T-cell (primary cell): ENCODE data around the gene PSMC3IP. TPM values are rescaled to one million over a fixed set of nuclear protein-coding genes. Genes with fewer than 3 reads are reported as not detected.

Experiments used
- ATAC-seq, 4 experiments: fragments of 200-7000 bp in 3 of 4; fragments of 150-1000 bp in 1 of 4; cut with Tn5 transposase; replicated peaks in 1 of 4; 1 replicate in 3 of 4; 2 replicates in 1 of 4; pipeline ENCODE4 v1.10.0; 2021; ENCODE audit warnings: moderate library complexity in 3 of 4, mild to moderate bottlenecking in 2 of 4, moderate number of reproducible peaks in 1 of 4
- CTCF ChIA-PET, 2 donors: fragments of 300-600 bp; sonication (Branson Sonifier 250); formaldehyde crosslinking; loops; one replicate each; lab custom pipeline; 2022; ENCODE audit warnings: antibody characterized with exemption in 2 of 2; lab: Charles Lee
- POLR2A ChIA-PET, 2 donors: fragments of 300-600 bp; sonication (Branson Sonifier 250); formaldehyde crosslinking; loops; one replicate each; lab custom pipeline; 2022; ENCODE audit warnings: antibody characterized with exemption in 2 of 2; lab: Charles Lee
- DNase-seq, 35 experiments: peaks; one replicate each; pipeline versions ENCODE4 v3.0.0 to v3.0.0-alpha.2; 2013 to 2023
- H3K27ac ChIP-seq: one replicate; pipeline ENCODE4 v1.5.1; 2013; ENCODE audit warnings: low read length
- H3K27me3 ChIP-seq, 2 experiments: replicated peaks in 1 of 2; 1 replicate in 1 of 2; 2 replicates in 1 of 2; pipeline versions ENCODE4 v1.6.1 to v1.7.0; 2013; ENCODE audit warnings: low read length in 1 of 2, mixed read lengths in 1 of 2; ENCODE audit not compliant: control insufficient read depth in 2 of 2, insufficient read depth in 2 of 2; ENCODE audit errors: extremely low read depth in 1 of 2
- H3K36me3 ChIP-seq, 2 donors: 1 replicate in 1 of 2; 2 replicates in 1 of 2; pipeline versions ENCODE4 v1.6.1 to v1.7.0; 2013; ENCODE audit warnings: low read length in 1 of 2; ENCODE audit not compliant: control insufficient read depth in 2 of 2, insufficient read depth in 1 of 2; ENCODE audit errors: extremely low read depth in 1 of 2
- H3K4me1 ChIP-seq, 2 experiments: 1 replicate in 1 of 2; 2 replicates in 1 of 2; pipeline versions ENCODE4 v1.6.1 to v1.7.0; 2013; ENCODE audit warnings: low read length in 2 of 2, mixed read lengths in 1 of 2; ENCODE audit not compliant: insufficient read depth in 2 of 2, control insufficient read depth in 1 of 2; ENCODE audit errors: extremely low read depth in 1 of 2
- H3K4me3 ChIP-seq, 2 donors: 1 replicate in 1 of 2; 2 replicates in 1 of 2; pipeline versions ENCODE4 v1.5.1 to v1.7.0; 2013; ENCODE audit warnings: mild to moderate bottlenecking in 2 of 2, low read length in 1 of 2, moderate library complexity in 1 of 2; ENCODE audit not compliant: control insufficient read depth in 1 of 2; ENCODE audit errors: extremely low read depth in 1 of 2
- H3K9me3 ChIP-seq: 2 replicates; pipeline ENCODE4 v1.7.0; 2013
- H3K27ac Mint-ChIP-seq, 2 donors: one replicate each; pipeline ENCODE4 v1.8.0; 2020 to 2021; ENCODE audit warnings: mild to moderate bottlenecking in 2 of 2, mixed read lengths in 2 of 2
- H3K27me3 Mint-ChIP-seq, 2 donors: one replicate each; pipeline ENCODE4 v1.8.0; 2021 to 2022; ENCODE audit warnings: mixed read lengths in 2 of 2
- H3K36me3 Mint-ChIP-seq: one replicate; pipeline ENCODE4 v1.8.0; 2021; ENCODE audit warnings: mixed read lengths
- H3K4me1 Mint-ChIP-seq, 3 donors: one replicate each; pipeline ENCODE4 v1.8.0; 2020 to 2022; ENCODE audit warnings: mixed read lengths in 3 of 3, mild to moderate bottlenecking in 1 of 3
- H3K4me3 Mint-ChIP-seq, 3 donors: one replicate each; pipeline ENCODE4 v1.8.0; 2020 to 2022; ENCODE audit warnings: mild to moderate bottlenecking in 3 of 3, mixed read lengths in 3 of 3, moderate library complexity in 3 of 3
- H3K9me3 Mint-ChIP-seq, 3 donors: one replicate each; pipeline ENCODE4 v1.8.0; 2020 to 2022; ENCODE audit warnings: mixed read lengths in 3 of 3
- WGBS: methylation state at CpG from one replicate; pipeline ENCODE4 v1.1.5; 2013; ENCODE audit warnings: missing lambda C conversion rate; ENCODE audit not compliant: insufficient coverage; 5-methylcytosine and 5-hydroxymethylcytosine counted together
- total RNA-seq, 35 experiments: library from RNA in 6 of 35; stranded (reverse) in 6 of 35; fragments of 120-200 nt in 1 of 35; gene quantifications; one replicate each; pipeline versions ENCODE4 v1.2.1 to v1.2.4 and lab custom pipeline; 2013 to 2026

PSMC3IP gene
- total RNA-seq, 5 donors from 2014 or later (not counting 1 experiment from before 2014, with no cell fraction given): 2.2 to 4.3 (median 3.2) TPM

- Histone ChIP-seq H3K27me3 (no peaks in the 10 kb centered on the region), H3K4me3 (peak overlapping the region; percentile 76 to 95), H3K9me3 (no peaks in the 10 kb centered on the region), H3K27ac (peak overlapping the region; percentile 40), H3K36me3 (peaks cover 15 to 48% of the 10 kb centered on the region in 2 donors), H3K4me1 (peaks cover 5 to 20% of the 10 kb centered on the region in 2 experiments)
- Mint-ChIP-seq H3K4me1 (peaks cover 30 to 38% (median 36%) of the 10 kb centered on the region in 3 donors), H3K27me3 (no peaks in the 10 kb centered on the region), H3K36me3 (peaks cover 19% of the 10 kb centered on the region), H3K27ac (peak overlapping the region; percentile 96 to 98), H3K9me3 (no peaks in the 10 kb centered on the region), H3K4me3 (peak overlapping the region; percentile 88 to 99 (median 98))
- DNase-seq (peak in 33 of 35 experiments; percentile 30 to 80 (median 59)), ATAC-seq (peak; percentile 24 to 56 (median 46))
- whole genome bisulfite sequencing: 0% methylated on average over 10 of the region's 20 CpGs
- CTCF ChIA-PET: interaction anchor here (0.5 to 3.6 kb wide), 29 partner anchors 8 to 890 kb away, joined by 3 to 22 read pairs (median 4); partner anchors contain the start of genes BECN1 (in 1 of the 2), CCR10 (in 1 of the 2), CNTD1 (in 1 of the 2) and COA3 (in 1 of the 2)
- POLR2A ChIA-PET: interaction anchor here (0.6 to 0.7 kb wide), 3 partner anchors 31 to 744 kb away, joined by 3 to 4 read pairs (median 3); partner anchors contain the start of genes RETREG3 (in 1 of the 2) and TUBG1 (in 1 of the 2)
Measured at GRCh38 chr17:42578282-42578869, 847 bp upstream of the PSMC3IP start.

DNA sequence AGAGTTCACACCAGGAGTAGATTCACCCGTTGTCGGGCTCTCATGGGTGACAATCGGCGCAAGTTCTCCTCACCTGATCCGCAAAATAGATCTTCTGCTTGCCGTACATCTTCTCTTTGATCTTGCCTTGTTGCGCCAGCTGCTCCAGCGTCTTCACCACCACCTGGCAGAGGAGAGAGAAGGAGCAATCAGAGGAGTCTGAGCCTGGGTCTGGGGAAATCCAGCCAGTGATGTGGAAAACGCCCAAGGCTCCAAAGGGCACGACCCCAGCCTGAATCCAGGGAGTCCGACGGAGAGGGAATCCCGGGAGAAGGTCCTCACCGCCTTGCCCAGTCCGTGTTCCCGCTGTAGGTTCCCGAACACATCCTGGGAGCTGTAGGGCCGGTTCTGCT, 393 bp downstream of the PSMC3IP start:
- Histone ChIP-seq H3K4me1 (peaks cover 5 to 20% of the 10 kb centered on the region in 2 experiments), H3K36me3 (peaks cover 14 to 48% of the 10 kb centered on the region in 2 donors), H3K27me3 (no peaks in the 10 kb centered on the region), H3K27ac (peak overlapping the region; percentile 21), H3K4me3 (peak overlapping the region; percentile 76 to 95), H3K9me3 (no peaks in the 10 kb centered on the region)
- Mint-ChIP-seq H3K9me3 (no peaks in the 10 kb centered on the region), H3K4me1 (peaks cover 32 to 38% (median 36%) of the 10 kb centered on the region in 3 donors), H3K4me3 (peak overlapping the region; percentile 88 to 99 (median 98)), H3K27ac (peak overlapping the region in 1 of 2 donors; percentile 98), H3K36me3 (peaks cover 15% of the 10 kb centered on the region), H3K27me3 (no peaks in the 10 kb centered on the region)
- peak in 3 of 4 experiments; percentile 2 to 3 (median 2) for ATAC-seq
- no peak for DNase-seq
- ChIA-PET POLR2A (no interaction called here), CTCF (interaction anchor here in 1 of 2 donors (1.1 to 3.6 kb wide), 8 partner anchors 9 to 189 kb away, joined by 3 to 22 read pairs (median 6); partner anchors contain the start of genes MLX, RETREG3, STAT3 and TUBG1)
- 7% methylated on average over 9 of the region's 18 CpGs for WGBS

DNA sequence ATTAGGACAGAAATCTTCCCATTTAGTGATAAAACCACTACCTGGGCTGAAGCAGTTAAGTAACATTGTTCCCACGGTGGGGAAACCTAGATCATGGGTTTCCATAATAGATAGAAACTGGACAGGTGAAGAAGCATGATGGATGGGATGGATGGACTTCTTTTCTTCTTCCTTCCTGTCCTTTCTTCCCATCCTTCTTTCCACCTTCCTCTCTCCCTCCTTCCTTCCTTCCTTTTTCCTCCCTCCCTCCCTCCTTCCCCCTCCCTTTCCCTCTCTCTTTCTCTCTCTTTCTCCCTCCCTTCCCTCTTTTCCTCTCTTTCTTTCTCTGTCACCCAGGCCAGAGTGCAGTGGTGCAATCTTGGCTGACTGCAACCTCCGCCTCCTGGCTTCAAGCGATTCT, 3.1 kb downstream of the PSMC3IP start:
- Histone ChIP-seq H3K4me1 (peaks cover 5 to 20% of the 10 kb centered on the region in 2 experiments), H3K36me3 (peaks cover 20 to 54% of the 10 kb centered on the region in 2 donors), H3K4me3 (no peak overlapping the region), H3K27ac (no peak overlapping the region), H3K9me3 (no peaks in the 10 kb centered on the region), H3K27me3 (no peaks in the 10 kb centered on the region)
- no CpG with 5 or more reads among the region's 3 CpGs for WGBS
- H3K4me1 Mint-ChIP-seq: peaks cover 35 to 40% (median 40%) of the 10 kb centered on the region in 3 donors
- ChIA-PET POLR2A (no interaction called here), CTCF (no interaction called here)
- no peak overlapping the region for H3K4me3 Mint-ChIP-seq
- ATAC-seq (no peak), DNase-seq (no peak)
- H3K27ac Mint-ChIP-seq: no peak overlapping the region
- peaks cover 29% of the 10 kb centered on the region for H3K36me3 Mint-ChIP-seq
- H3K9me3 Mint-ChIP-seq: no peaks in the 10 kb centered on the region
- H3K27me3 Mint-ChIP-seq: no peaks in the 10 kb centered on the region

GRCh38 chr17:42573095-42573494, 4.4 kb downstream of the PSMC3IP start:
- POLR2A ChIA-PET: no interaction called here
- peak overlapping the region in 1 of 2 donors; percentile 63 for H3K27ac Mint-ChIP-seq
- no peaks in the 10 kb centered on the region for H3K27me3 Mint-ChIP-seq
- H3K9me3 Mint-ChIP-seq: no peaks in the 10 kb centered on the region
- no peak overlapping the region for H3K27ac ChIP-seq
- peaks cover 25 to 62% of the 10 kb centered on the region in 2 donors for H3K36me3 ChIP-seq
- DNase-seq (no peak), ATAC-seq (no peak)
- H3K4me3 ChIP-seq: no peak overlapping the region
- H3K4me1 ChIP-seq: peaks cover 8 to 24% of the 10 kb centered on the region in 2 experiments
- no peaks in the 10 kb centered on the region for H3K27me3 ChIP-seq
- H3K4me1 Mint-ChIP-seq: peaks cover 32 to 41% (median 32%) of the 10 kb centered on the region in 3 donors
- no peak overlapping the region for H3K4me3 Mint-ChIP-seq
- CTCF ChIA-PET: no interaction called here
- peaks cover 32% of the 10 kb centered on the region for H3K36me3 Mint-ChIP-seq
- WGBS: 89% methylated on average over 3 of the region's 4 CpGs
- H3K9me3 ChIP-seq: no peaks in the 10 kb centered on the region

DNA sequence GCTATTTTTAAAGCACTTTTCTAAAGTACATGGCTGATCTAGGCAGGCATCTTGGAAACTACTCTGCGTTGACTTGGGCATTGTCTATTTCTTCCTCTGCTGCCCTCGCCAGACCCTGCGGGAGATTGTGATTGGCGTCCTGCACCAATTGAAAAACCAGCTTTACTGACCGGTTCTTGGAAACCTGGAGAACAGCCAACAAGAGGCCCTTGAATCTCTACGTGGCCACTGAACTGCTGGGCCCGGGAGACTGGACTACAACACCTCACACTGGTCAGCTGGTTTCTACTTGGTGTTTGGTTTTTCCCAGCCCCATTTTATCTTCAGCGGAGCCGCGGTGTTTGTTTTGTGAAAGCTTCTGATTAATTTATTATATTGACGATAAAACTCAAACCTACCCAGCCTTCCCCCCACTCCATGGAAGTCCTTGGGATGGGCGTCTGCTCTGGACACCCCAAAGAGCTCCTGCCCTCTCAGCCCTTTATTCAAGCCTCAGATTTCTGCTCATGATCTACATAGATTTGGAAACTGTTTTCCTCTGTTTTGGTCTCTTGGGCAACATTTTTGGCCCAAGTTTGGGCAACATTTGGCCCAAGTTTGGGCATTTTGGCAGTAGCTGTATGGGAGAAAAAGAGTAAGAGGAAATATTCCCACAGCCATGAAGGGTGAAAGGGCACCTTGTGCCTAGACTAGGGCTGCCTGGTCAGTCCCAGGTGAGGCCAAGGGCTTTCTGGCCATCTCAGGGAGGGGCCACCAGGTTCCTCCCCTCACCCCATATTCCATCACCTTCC, 5.9 kb downstream of the PSMC3IP start:
- no peak for ATAC-seq
- Mint-ChIP-seq H3K9me3 (no peaks in the 10 kb centered on the region), H3K27ac (no peak overlapping the region), H3K27me3 (no peaks in the 10 kb centered on the region), H3K4me1 (peaks cover 26 to 40% (median 28%) of the 10 kb centered on the region in 3 donors), H3K36me3 (peaks cover 35% of the 10 kb centered on the region), H3K4me3 (no peak overlapping the region)
- no peaks in the 10 kb centered on the region for H3K27me3 ChIP-seq
- DNase-seq: no peak
- 95% methylated on average over 6 of the region's 12 CpGs for WGBS
- no peak overlapping the region for H3K4me3 ChIP-seq
- ChIA-PET POLR2A (no interaction called here), CTCF (no interaction called here)
- no peak overlapping the region for H3K27ac ChIP-seq
- H3K36me3 ChIP-seq: peaks cover 25 to 62% of the 10 kb centered on the region in 2 donors
- H3K9me3 ChIP-seq: no peaks in the 10 kb centered on the region
- H3K4me1 ChIP-seq: peaks cover 8 to 23% of the 10 kb centered on the region in 2 experiments
